GM23338 (cell line): ENCODE data around the gene GJA4.
A peak's percentile ranks its signal among the peaks of the same experiment; 100 is the strongest.

ENCODE experiments used
- CTCF ChIP-seq, 2 experiments: fragments of 200-600 bp in 1 of 2; sonication (generic) in 1 of 2; conservative IDR thresholded peaks; 2 replicates each; pipeline versions ENCODE4 v1.5.1 to v1.6.1; 2016 to 2017; ENCODE audit warnings: antibody characterized with exemption in 2 of 2, low read depth in 2 of 2, mild to moderate bottlenecking in 2 of 2, moderate library complexity in 1 of 2
- EZH2phosphoT487 ChIP-seq: fragments of 200-600 bp; sonication (generic); IDR thresholded peaks from one replicate; pipeline ENCODE4 v1.8.1; 2018; ENCODE audit warnings: antibody characterized with exemption; ENCODE audit not compliant: unreplicated experiment
- JUNB ChIP-seq: IDR thresholded peaks from one replicate; pipeline ENCODE4 v1.6.1; 2016; ENCODE audit warnings: antibody characterized with exemption; ENCODE audit not compliant: unreplicated experiment
- POLR2AphosphoS5 ChIP-seq: IDR thresholded peaks from 2 replicates; pipeline ENCODE4 v1.6.1; 2016; ENCODE audit warnings: antibody characterized with exemption, low read depth
- REST ChIP-seq: IDR thresholded peaks from one replicate; pipeline ENCODE4 v1.6.1; 2018; ENCODE audit warnings: antibody characterized with exemption; ENCODE audit not compliant: unreplicated experiment

- TF ChIP-seq CTCF (conservative IDR thresholded peaks at IDR 0.05; ENCODE audit: low read depth in 2 of 2) = peak; percentile 70 to 95
- no peak for TF ChIP-seq POLR2AphosphoS5
- no peak for TF ChIP-seq JUNB
- no peak for TF ChIP-seq EZH2phosphoT487
- no peak for TF ChIP-seq REST
Observed at GRCh38 chr1:34786521-34787325, 6.1 kb upstream of the GJA4 start.
